Glomerular visceral epithelial cell (primary cell): ENCODE data around the gene CERS6.
"Not testable (repeated sequence)": the region's sequence is repeated elsewhere in the genome, so short reads cannot be mapped to it uniquely, and the experiment has no call there.

Experiments used
- DNase-seq: peaks from one replicate; pipeline ENCODE4 v3.0.0-alpha.2; 2016; ENCODE audit errors: extremely low spot score

CERS6 gene

GRCh38 chr2:168641636-168642035 lies 185.6 kb downstream of the CERS6 start:
- no peak for DNase-seq

- DNase-seq: no peak
These were observed 186.8 kb downstream of the CERS6 start for GRCh38 chr2:168642873-168643272.

- DNase-seq: no peak
These were observed 187.9 kb downstream of the CERS6 start for GRCh38 chr2:168643979-168644378.

GRCh38 chr2:168645696-168646338 lies 189.7 kb downstream of the CERS6 start:
- DNase-seq: no peak

GRCh38 chr2:168649105-168649504 lies 193.0 kb downstream of the CERS6 start:
- DNase-seq: no peak

GRCh38 chr2:168649562-168649961 lies 193.5 kb downstream of the CERS6 start:
- no peak for DNase-seq

- DNase-seq: no peak
These were observed 194.1 kb downstream of the CERS6 start for GRCh38 chr2:168650139-168650538.

GRCh38 chr2:168650781-168651180 lies 194.7 kb downstream of the CERS6 start:
- no peak for DNase-seq

- DNase-seq: no peak
These were observed 197.2 kb downstream of the CERS6 start for GRCh38 chr2:168652997-168653921.

- no peak for DNase-seq
These were observed 198.6 kb downstream of the CERS6 start for GRCh38 chr2:168654705-168655104.

- DNase-seq: no peak
These were observed 199.1 kb downstream of the CERS6 start for GRCh38 chr2:168655207-168655606.

GRCh38 chr2:168657378-168657777 lies 201.3 kb downstream of the CERS6 start:
- not testable (repeated sequence) for DNase-seq

- DNase-seq: no peak
These were observed 202.6 kb downstream of the CERS6 start for GRCh38 chr2:168658706-168659105.

GRCh38 chr2:168660870-168661862 lies 205.1 kb downstream of the CERS6 start:
- no peak for DNase-seq

GRCh38 chr2:168661863-168662256 lies 205.8 kb downstream of the CERS6 start:
- DNase-seq: no peak

GRCh38 chr2:168662651-168663208 lies 206.7 kb downstream of the CERS6 start:
- DNase-seq: no peak

- DNase-seq: no peak
These were observed 207.9 kb downstream of the CERS6 start for GRCh38 chr2:168663993-168664392.

GRCh38 chr2:168664715-168665114 lies 208.6 kb downstream of the CERS6 start:
- not testable (repeated sequence) for DNase-seq

GRCh38 chr2:168666339-168666738 lies 210.3 kb downstream of the CERS6 start:
- DNase-seq: no peak

- DNase-seq: no peak
These were observed 211.1 kb downstream of the CERS6 start for GRCh38 chr2:168667156-168667555.

GRCh38 chr2:168669151-168669550 lies 213.1 kb downstream of the CERS6 start:
- DNase-seq: no peak

- no peak for DNase-seq
These were observed 214.4 kb downstream of the CERS6 start for GRCh38 chr2:168670478-168670877.
